ENCODE results near the gene ZNF500.
A peak's percentile ranks its signal among the peaks of the same experiment; 100 is the strongest.

The ZNF500 gene

GRCh38 chr16:4772351-4772750, 5.4 kb upstream of the ZNF500 start:
- no peak for DNase-seq (ENCODE audit: low read depth)

- DNase-seq (ENCODE audit: low read depth): no peak
Observed at GRCh38 chr16:4771646-4772045, 4.7 kb upstream of the ZNF500 start.

GRCh38 chr16:4769306-4769638, 2.3 kb upstream of the ZNF500 start:
- no peak for DNase-seq (ENCODE audit: low read depth)

- peak; percentile 93 for DNase-seq (ENCODE audit: low read depth)
Observed at GRCh38 chr16:4768549-4769305, 1.8 kb upstream of the ZNF500 start.

- DNase-seq (ENCODE audit: low read depth): peak; percentile 28
Observed at GRCh38 chr16:4767872-4768548, 1.0 kb upstream of the ZNF500 start.

GRCh38 chr16:4765511-4766474, 1.2 kb downstream of the ZNF500 start:
- DNase-seq (ENCODE audit: low read depth): no peak

GRCh38 chr16:4763791-4764190, 3.2 kb downstream of the ZNF500 start:
- DNase-seq (ENCODE audit: low read depth): no peak

GRCh38 chr16:4762205-4762604, 4.8 kb downstream of the ZNF500 start:
- DNase-seq (ENCODE audit: low read depth): no peak

GRCh38 chr16:4760221-4760910, 6.6 kb downstream of the ZNF500 start:
- no peak for DNase-seq (ENCODE audit: low read depth)

- no peak for DNase-seq (ENCODE audit: low read depth)
Observed at GRCh38 chr16:4755687-4756086, 11.3 kb downstream of the ZNF500 start.

GRCh38 chr16:4754865-4755264, 12.1 kb downstream of the ZNF500 start:
- DNase-seq (ENCODE audit: low read depth): no peak

- DNase-seq (ENCODE audit: low read depth): no peak
Observed at GRCh38 chr16:4753227-4753626, 13.7 kb downstream of the ZNF500 start.

- no peak for DNase-seq (ENCODE audit: low read depth)
Observed at GRCh38 chr16:4752351-4753100, 14.4 kb downstream of the ZNF500 start.

- no peak for DNase-seq (ENCODE audit: low read depth)
Observed at GRCh38 chr16:4750896-4751295, 16.1 kb downstream of the ZNF500 start.

- no peak for DNase-seq (ENCODE audit: low read depth)
Observed at GRCh38 chr16:4749700-4750257, 17.2 kb downstream of the ZNF500 start.

- no peak for DNase-seq (ENCODE audit: low read depth)
Observed at GRCh38 chr16:4748682-4749411, 18.1 kb downstream of the ZNF500 start.

- no peak for DNase-seq (ENCODE audit: low read depth)
Observed at GRCh38 chr16:4747906-4748681, 18.9 kb downstream of the ZNF500 start.

- peak; percentile 77 for DNase-seq (ENCODE audit: low read depth)
Observed at GRCh38 chr16:4746991-4747574, 19.9 kb downstream of the ZNF500 start.

- no peak for DNase-seq (ENCODE audit: low read depth)
Observed at GRCh38 chr16:4746215-4746614, 20.7 kb downstream of the ZNF500 start.
